ENCODE measurements around the gene SLC14A1.
"Not testable (repeated sequence)": the region's sequence is repeated elsewhere in the genome, so short reads cannot be mapped to it uniquely, and the experiment has no call there.

The SLC14A1 gene

DNA sequence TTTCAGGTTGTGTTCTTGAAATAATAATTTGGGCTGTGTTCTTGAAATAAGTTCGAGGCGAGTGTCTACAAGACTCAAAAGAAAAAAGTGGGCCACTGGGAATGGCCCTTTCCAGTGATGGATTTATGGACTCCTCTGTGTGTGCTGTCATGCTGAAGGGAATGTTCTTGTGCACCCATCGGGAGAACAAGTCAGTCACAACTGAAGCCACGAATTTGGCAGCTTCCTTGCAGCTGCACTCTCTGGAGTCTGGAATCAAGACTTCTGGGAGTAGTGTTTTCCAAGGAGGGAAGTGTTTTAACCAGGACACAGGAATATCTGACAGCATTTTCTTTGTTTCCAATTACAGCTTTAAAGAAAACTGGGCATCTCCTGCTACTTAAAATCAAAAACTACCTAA lies 620 bp downstream of the SLC14A1 start:
- no peak for DNase-seq

DNA sequence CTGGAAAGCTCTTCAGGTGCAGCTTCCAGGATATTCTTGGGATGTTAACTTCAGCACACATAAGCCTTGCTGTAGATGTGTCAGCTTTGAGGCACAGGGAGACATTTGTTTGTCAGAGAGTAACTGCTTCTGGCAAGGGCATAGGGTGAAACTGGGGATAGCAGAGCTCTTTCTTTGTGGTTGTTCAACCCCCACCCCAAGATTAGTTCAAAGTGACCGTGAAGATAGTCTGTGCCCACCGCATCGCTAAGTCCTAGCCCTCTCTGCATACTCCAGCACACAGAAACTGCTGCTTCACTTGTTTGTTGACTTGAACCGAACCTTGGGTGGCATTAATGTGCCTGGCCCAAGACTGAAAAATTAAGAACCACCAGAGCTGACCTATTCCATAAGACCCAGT lies 1.4 kb downstream of the SLC14A1 start:
- no peak for DNase-seq

DNA sequence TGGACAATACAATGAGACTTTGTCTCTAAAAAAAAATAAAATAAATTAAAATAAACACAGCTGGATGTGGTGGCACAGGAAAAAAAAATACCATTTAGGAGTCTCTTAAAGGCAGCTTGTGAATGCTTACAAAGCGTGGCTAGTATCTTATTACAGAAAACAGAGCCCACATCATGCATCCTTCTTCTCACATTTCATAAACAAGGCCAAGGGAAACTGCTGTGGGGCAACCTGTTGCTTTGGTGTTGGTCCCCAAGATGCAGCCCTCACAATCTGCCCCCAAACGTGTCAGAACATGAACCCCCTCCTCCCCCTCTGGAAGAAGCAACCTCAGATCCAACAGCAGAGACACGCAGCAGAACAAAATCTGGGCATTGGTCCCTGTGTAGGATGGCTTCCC lies 2.6 kb downstream of the SLC14A1 start:
- DNase-seq: no peak

DNA sequence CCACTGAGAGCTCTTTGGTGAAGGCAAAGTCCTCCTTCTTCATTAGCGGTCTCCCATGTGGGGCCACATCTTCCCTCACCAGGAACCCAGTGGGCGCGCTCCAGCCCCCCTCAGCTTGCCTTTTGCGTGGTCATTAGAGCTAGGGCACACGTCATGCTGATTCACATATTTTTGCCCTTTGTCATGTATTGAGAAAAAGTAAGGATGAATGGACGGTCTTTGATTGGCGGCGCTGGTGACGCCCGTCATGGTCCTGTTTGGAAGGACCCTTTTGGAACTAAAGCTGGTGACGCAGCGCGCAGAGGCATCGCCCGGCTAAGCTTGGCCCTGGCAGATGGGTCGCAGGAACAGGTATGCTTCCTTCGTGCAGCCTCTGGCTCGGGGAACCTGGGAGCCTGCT lies 3.1 kb downstream of the SLC14A1 start:
- DNase-seq: no peak

- no peak for DNase-seq
These were observed 4.5 kb downstream of the SLC14A1 start for GRCh38 chr18:45728336-45729010.

DNA sequence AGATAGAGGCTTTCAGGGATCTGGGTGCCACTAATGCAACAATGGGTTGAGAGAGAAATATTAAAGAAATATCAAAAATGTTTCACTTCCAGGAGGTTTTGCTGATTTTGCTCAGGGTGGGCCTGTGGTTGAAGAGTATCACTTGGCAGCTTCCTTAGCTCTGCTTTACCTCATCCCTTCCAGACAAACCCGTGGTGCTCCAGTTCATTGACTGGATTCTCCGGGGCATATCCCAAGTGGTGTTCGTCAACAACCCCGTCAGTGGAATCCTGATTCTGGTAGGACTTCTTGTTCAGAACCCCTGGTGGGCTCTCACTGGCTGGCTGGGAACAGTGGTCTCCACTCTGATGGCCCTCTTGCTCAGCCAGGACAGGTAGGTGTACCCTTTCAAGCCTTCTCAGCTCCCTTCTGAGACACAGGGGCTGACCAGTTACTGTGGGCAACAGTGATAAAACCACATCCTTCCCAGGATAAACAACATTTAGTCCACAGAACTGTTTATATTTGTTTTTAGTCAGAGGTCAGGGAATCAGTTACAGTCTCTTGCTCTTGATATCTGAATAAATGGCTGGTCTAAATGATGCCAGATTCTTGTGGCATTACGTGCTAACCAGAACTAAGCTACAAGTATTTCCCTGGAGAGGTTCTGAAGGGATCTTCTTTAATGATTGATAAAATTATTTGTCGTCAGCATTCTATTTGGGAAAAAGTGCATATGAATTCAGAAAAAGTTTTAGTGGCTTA lies 7.0 kb downstream of the SLC14A1 start:
- no peak for DNase-seq

GRCh38 chr18:45731716-45732115 lies 7.7 kb downstream of the SLC14A1 start:
- no peak for DNase-seq

GRCh38 chr18:45733535-45733934 lies 9.6 kb downstream of the SLC14A1 start:
- no peak for DNase-seq

DNA sequence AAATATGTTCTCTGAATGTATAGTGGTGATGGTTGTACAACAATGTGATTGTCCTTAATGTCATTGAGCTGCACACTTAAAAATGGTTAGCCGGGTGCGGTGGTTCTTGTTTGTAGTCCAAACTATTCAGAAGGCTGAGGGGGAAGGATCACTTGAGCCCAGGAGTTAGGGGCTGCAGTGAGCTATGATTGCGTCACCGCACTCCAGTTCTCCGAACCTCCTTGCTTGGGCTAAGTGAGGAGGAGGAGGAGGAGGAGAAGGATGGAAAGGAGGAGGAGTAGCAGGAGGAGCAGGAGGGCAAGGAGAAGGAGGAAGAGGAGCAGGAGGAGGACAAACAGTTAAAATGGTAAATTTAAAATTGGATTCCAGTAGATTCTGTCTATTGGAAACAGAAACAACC lies 10.5 kb downstream of the SLC14A1 start:
- DNase-seq: no peak

DNA sequence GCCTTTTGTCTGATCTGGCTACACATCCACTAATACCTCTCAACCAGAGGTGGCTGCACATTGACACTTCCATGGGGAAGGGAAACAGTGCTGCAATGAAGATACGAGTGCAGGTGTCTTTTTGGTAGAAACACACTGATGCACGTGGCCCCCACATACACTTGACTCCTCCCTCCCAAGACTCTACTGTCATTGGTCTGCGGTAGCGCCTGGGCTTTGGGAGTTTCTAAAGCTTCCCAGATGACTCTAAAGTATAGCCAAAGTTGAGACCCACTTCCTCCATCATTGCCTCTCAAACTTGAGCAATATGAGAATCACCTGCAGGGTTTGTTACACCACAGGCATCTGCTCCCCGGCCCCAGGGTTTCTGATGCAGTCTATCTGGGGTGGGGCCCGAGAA lies 11.0 kb downstream of the SLC14A1 start:
- no peak for DNase-seq

GRCh38 chr18:45738660-45739059 lies 14.7 kb downstream of the SLC14A1 start:
- DNase-seq: no peak

- no peak for DNase-seq
These were observed 15.3 kb downstream of the SLC14A1 start for GRCh38 chr18:45739268-45739667.

- no peak for DNase-seq
These were observed 15.9 kb downstream of the SLC14A1 start for GRCh38 chr18:45739848-45740247.

GRCh38 chr18:45741056-45741455 lies 17.1 kb downstream of the SLC14A1 start:
- no peak for DNase-seq

DNA sequence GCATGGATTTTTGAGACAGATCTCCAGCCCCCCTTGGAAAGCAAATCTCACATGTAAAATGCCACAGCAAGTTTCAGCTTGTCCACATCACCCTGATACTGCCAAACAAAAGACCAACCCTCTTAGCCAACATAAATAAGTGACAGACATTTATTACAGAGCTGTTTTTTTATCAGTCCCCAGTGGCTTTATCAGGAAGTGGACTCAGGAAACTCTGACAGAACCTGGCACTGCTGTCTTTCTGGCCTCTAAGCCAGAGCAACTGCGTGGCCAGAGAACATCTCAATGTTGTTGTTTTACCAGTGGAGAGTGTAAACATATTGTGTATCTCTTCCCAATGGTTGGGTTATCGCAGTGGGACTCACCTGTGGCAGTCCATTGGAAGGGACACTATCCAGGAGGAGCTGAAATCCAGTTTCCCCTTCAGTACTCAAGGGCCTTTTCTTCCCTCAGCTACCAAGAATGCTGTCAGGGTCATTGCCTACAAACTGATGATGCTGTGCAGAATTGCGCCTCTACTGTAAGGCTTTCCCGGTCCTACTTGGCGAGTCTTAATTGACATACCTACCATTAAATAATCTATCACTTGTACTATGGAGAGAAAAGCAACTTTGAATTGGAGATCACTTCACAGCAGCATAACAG lies 22.0 kb downstream of the SLC14A1 start:
- no peak for DNase-seq

- no peak for DNase-seq
These were observed 24.5 kb downstream of the SLC14A1 start for GRCh38 chr18:45748501-45748900.

DNA sequence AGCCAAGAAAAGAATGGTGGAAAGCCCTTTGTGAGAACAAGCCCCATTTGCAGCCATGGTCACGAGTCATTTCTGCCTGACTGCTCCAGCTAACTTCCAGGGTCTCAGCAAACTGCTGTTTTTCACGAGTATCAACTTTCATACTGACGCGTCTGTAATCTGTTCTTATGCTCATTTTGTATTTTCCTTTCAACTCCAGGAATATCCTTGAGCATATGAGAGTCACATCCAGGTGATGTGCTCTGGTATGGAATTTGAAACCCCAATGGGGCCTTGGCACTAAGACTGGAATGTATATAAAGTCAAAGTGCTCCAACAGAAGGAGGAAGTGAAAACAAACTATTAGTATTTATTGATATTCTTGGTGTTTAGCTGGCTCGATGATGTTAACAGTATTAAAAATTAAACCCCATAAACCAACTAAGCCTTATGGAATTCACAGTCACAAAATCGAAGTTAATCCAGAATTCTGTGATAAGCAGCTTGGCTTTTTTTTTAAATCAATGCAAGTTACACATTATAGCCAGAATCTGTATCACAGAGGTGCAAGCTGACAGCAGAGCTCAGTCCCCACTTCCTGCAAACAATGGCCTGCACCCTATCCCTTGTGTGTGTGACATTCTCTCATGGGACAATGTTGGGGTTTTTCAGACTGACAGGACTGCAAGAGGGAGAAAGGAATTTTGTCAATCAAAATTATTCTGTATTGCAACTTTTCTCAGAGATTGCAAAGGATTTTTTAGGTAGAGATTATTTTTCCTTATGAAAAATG lies 26.1 kb downstream of the SLC14A1 start:
- no peak for DNase-seq

- DNase-seq: no peak
These were observed 27.8 kb downstream of the SLC14A1 start for GRCh38 chr18:45751766-45752165.

DNA sequence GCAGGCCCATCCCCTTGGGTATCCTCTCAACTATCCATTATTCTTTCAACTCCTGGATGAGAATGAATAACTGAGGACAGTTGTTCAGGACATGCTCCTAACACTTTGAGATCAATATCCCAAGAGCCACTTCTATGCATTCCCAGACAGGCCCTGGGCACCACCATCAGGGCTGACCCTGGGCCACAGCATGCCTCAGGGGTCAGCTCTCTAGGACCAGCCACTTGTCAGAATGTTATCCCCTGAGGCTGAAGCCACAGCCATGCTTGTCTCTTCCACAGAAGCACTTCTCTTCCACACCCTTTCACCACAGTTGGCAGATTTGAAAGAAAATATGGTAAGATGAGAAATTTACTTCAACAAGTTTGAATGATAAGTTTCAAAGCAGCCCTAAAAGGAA lies 28.7 kb downstream of the SLC14A1 start:
- no peak for DNase-seq

GRCh38 chr18:45753286-45753685 lies 29.3 kb downstream of the SLC14A1 start:
- DNase-seq: no peak

GRCh38 chr18:45755934-45756333 lies 32.0 kb downstream of the SLC14A1 start:
- DNase-seq: peak; percentile 41

- DNase-seq: no peak
These were observed 33.0 kb downstream of the SLC14A1 start for GRCh38 chr18:45757005-45757404.

- not testable (repeated sequence) for DNase-seq
These were observed 33.7 kb downstream of the SLC14A1 start for GRCh38 chr18:45757644-45758043.

Data from NCI-H1092 treated with DMSO at 0.1 percent for 48 hours (cell line).